ENCODE data around the gene TEX44. TPM values are rescaled to one million over a fixed set of nuclear protein-coding genes. Genes with fewer than 3 reads are reported as not detected.

The TEX44 gene
- total RNA-seq, 1 experiment from 2014 or later, result not detected

GRCh38 chr2:231613663-231614558 lies 21.2 kb downstream of the TEX44 start:
- Histone ChIP-seq H3K36me3 (ENCODE audit: control insufficient read depth, insufficient read depth, low read length) (no peaks in the 10 kb centered on the region), H3K4me1 (peaks cover 48% of the 10 kb centered on the region), H3K27me3 (replicated peaks; ENCODE audit: control insufficient read depth, insufficient read depth, low read length) (no peaks in the 10 kb centered on the region), H3K4me3 (ENCODE audit: low read depth, low read length) (peak overlapping the region; percentile 63), H3K9me3 (no peaks in the 10 kb centered on the region)
- ChIA-PET POLR2A (interaction anchor here (0.5 to 3.1 kb wide), 18 partner anchors 9 to 728 kb away, joined by 3 to 28 read pairs (median 4); partner anchors contain the start of genes NCL and PTMA), CTCF (interaction anchor here (0.6 to 2.2 kb wide), 12 partner anchors 14 to 101 kb away, joined by 3 to 23 read pairs (median 4); partner anchors contain the start of gene PTMA)
- intact Hi-C loops (cut with micrococcal nuclease; ENCODE audit: unreplicated experiment), result loop anchor here (1.0 to 5.0 kb wide), 2 partner anchors 48 to 168 kb away; partner anchors contain the start of gene PDE6D
- peak overlapping the region; percentile 94 for H3K27ac Mint-ChIP-seq (ENCODE audit: unreplicated experiment)
- BruUV-seq (replicated peaks), result no TSS peak
- TF ChIP-seq CTCF (IDR thresholded peaks at IDR 0.05; ENCODE audit: insufficient read depth in 1 of 2, low read depth in 1 of 2, low read length in 1 of 2, severe bottlenecking in 1 of 2, unreplicated experiment in 1 of 2), result no peak
- peak overlapping the region; percentile 76 for H3K4me3 Mint-ChIP-seq (ENCODE audit: unreplicated experiment)
- H3K27me3 Mint-ChIP-seq (ENCODE audit: insufficient read depth, unreplicated experiment), result no peaks in the 10 kb centered on the region
- no peaks in the 10 kb centered on the region for H3K9me3 Mint-ChIP-seq (ENCODE audit: unreplicated experiment)
- peak; percentile 91 to 92 for DNase-seq
- H3K36me3 Mint-ChIP-seq (ENCODE audit: insufficient read depth, unreplicated experiment), result peaks cover 17% of the 10 kb centered on the region
- peaks cover 34% of the 10 kb centered on the region for H3K4me1 Mint-ChIP-seq (ENCODE audit: low read depth, unreplicated experiment)

GRCh38 chr2:231614559-231615057 lies 21.9 kb downstream of the TEX44 start:
- Mint-ChIP-seq H3K36me3 (ENCODE audit: insufficient read depth, unreplicated experiment) (peaks cover 17% of the 10 kb centered on the region), H3K27ac (ENCODE audit: unreplicated experiment) (peak overlapping the region; percentile 94), H3K4me3 (ENCODE audit: unreplicated experiment) (peak overlapping the region; percentile 76), H3K4me1 (ENCODE audit: low read depth, unreplicated experiment) (peaks cover 34% of the 10 kb centered on the region), H3K27me3 (ENCODE audit: insufficient read depth, unreplicated experiment) (no peaks in the 10 kb centered on the region), H3K9me3 (ENCODE audit: unreplicated experiment) (no peaks in the 10 kb centered on the region)
- ChIA-PET POLR2A (interaction anchor here (0.9 to 3.1 kb wide), 10 partner anchors 13 to 93 kb away, joined by 3 to 28 read pairs (median 7); partner anchors contain the start of gene PTMA), CTCF (interaction anchor here (0.5 to 2.2 kb wide), 6 partner anchors 21 to 103 kb away, joined by 3 to 23 read pairs (median 4); partner anchors contain the start of gene PTMA)
- no TSS peak for BruUV-seq (replicated peaks)
- intact Hi-C loops (cut with micrococcal nuclease; ENCODE audit: unreplicated experiment), result loop anchor here (1.0 to 5.0 kb wide), 2 partner anchors 48 to 168 kb away; partner anchors contain the start of gene PDE6D
- Histone ChIP-seq H3K27me3 (replicated peaks; ENCODE audit: control insufficient read depth, insufficient read depth, low read length) (no peaks in the 10 kb centered on the region), H3K4me3 (ENCODE audit: low read depth, low read length) (peak overlapping the region; percentile 63), H3K36me3 (ENCODE audit: control insufficient read depth, insufficient read depth, low read length) (no peaks in the 10 kb centered on the region), H3K9me3 (no peaks in the 10 kb centered on the region), H3K4me1 (peaks cover 49% of the 10 kb centered on the region)
- DNase-seq, result no peak
- TF ChIP-seq CTCF (IDR thresholded peaks at IDR 0.05; ENCODE audit: insufficient read depth in 1 of 2, low read depth in 1 of 2, low read length in 1 of 2, severe bottlenecking in 1 of 2, unreplicated experiment in 1 of 2), result no peak

- no peaks in the 10 kb centered on the region for H3K36me3 ChIP-seq (ENCODE audit: control insufficient read depth, insufficient read depth, low read length)
- H3K4me3 ChIP-seq (ENCODE audit: low read depth, low read length), result peak overlapping the region; percentile 63
- ChIA-PET POLR2A (interaction anchor here (0.9 to 3.1 kb wide), 6 partner anchors 14 to 65 kb away, joined by 3 to 28 read pairs (median 4); no protein-coding TSS in a partner anchor), CTCF (interaction anchor here (0.5 to 1.7 kb wide), 5 partner anchors 20 to 103 kb away, joined by 3 to 11 read pairs (median 4); partner anchors contain the start of gene PTMA)
- Mint-ChIP-seq H3K9me3 (ENCODE audit: unreplicated experiment) (no peaks in the 10 kb centered on the region), H3K27me3 (ENCODE audit: insufficient read depth, unreplicated experiment) (no peaks in the 10 kb centered on the region), H3K27ac (ENCODE audit: unreplicated experiment) (peak overlapping the region; percentile 94), H3K4me1 (ENCODE audit: low read depth, unreplicated experiment) (peaks cover 37% of the 10 kb centered on the region), H3K36me3 (ENCODE audit: insufficient read depth, unreplicated experiment) (peaks cover 17% of the 10 kb centered on the region), H3K4me3 (ENCODE audit: unreplicated experiment) (peak overlapping the region; percentile 76)
- intact Hi-C loops (cut with micrococcal nuclease; ENCODE audit: unreplicated experiment), result no loop called here
- H3K27me3 ChIP-seq (replicated peaks; ENCODE audit: control insufficient read depth, insufficient read depth, low read length), result no peaks in the 10 kb centered on the region
- no peaks in the 10 kb centered on the region for H3K9me3 ChIP-seq
- peaks cover 55% of the 10 kb centered on the region for H3K4me1 ChIP-seq
- TF ChIP-seq CTCF (IDR thresholded peaks at IDR 0.05; ENCODE audit: insufficient read depth in 1 of 2, low read depth in 1 of 2, low read length in 1 of 2, severe bottlenecking in 1 of 2, unreplicated experiment in 1 of 2), result no peak
- DNase-seq, result peak; percentile 53 to 54
- BruUV-seq (replicated peaks), result TSS peak; percentile 54
These were observed 22.5 kb downstream of the TEX44 start for GRCh38 chr2:231615058-231615671.
